GM23338 (cell line): ENCODE measurements around the gene GNG10.

Experiments
- CREB1 ChIP-seq: fragments of 250-450 bp; sonication (Bioruptor Pico); IDR thresholded peaks from 2 replicates; pipeline ENCODE4 v1.5.0; 2020; ENCODE audit warnings: low read depth, mild to moderate bottlenecking, moderate library complexity
- CTCF ChIP-seq, 2 experiments: fragments of 200-600 bp in 1 of 2; sonication (generic) in 1 of 2; conservative IDR thresholded peaks; 2 replicates each; pipeline versions ENCODE4 v1.5.1 to v1.6.1; 2016 to 2017; ENCODE audit warnings: antibody characterized with exemption in 2 of 2, low read depth in 2 of 2, mild to moderate bottlenecking in 2 of 2, moderate library complexity in 1 of 2
- EZH2 ChIP-seq: fragments of 200-600 bp; sonication (generic); IDR thresholded peaks from one replicate; pipeline ENCODE4 v1.8.0; 2017; ENCODE audit warnings: antibody characterized with exemption, mild to moderate bottlenecking, low read depth; ENCODE audit not compliant: unreplicated experiment
- EZH2phosphoT487 ChIP-seq: fragments of 200-600 bp; sonication (generic); IDR thresholded peaks from one replicate; pipeline ENCODE4 v1.8.1; 2018; ENCODE audit warnings: antibody characterized with exemption; ENCODE audit not compliant: unreplicated experiment
- JUNB ChIP-seq: IDR thresholded peaks from one replicate; pipeline ENCODE4 v1.6.1; 2016; ENCODE audit warnings: antibody characterized with exemption; ENCODE audit not compliant: unreplicated experiment
- POLR2AphosphoS5 ChIP-seq: IDR thresholded peaks from 2 replicates; pipeline ENCODE4 v1.6.1; 2016; ENCODE audit warnings: antibody characterized with exemption, low read depth
- STAT1 ChIP-seq: IDR thresholded peaks from one replicate; pipeline ENCODE4 v1.6.1; 2016; ENCODE audit warnings: antibody characterized with exemption; ENCODE audit not compliant: unreplicated experiment
- ZNF114 ChIP-seq: fragments of 250-450 bp; sonication (Bioruptor Pico); IDR thresholded peaks from 2 replicates; pipeline ENCODE4 v1.5.0; 2020; ENCODE audit warnings: mild to moderate bottlenecking, moderate library complexity
- TF ChIP-seq, protein P1 (sequence below): IDR thresholded peaks from 2 replicates; pipeline ENCODE4 v1.6.1; 2016; ENCODE audit warnings: antibody characterized with exemption
- TF ChIP-seq, protein P2 (sequence below): IDR thresholded peaks from one replicate; pipeline ENCODE4 v1.6.1; 2018; ENCODE audit warnings: antibody characterized with exemption; ENCODE audit not compliant: unreplicated experiment
- TF ChIP-seq, protein P3 (sequence below): fragments of 250-450 bp; sonication (Bioruptor Pico); IDR thresholded peaks from 2 replicates; pipeline ENCODE4 v1.5.0; 2020; ENCODE audit warnings: mild to moderate bottlenecking, moderate library complexity

- TF ChIP-seq POLR2AphosphoS5 (no peak), CTCF (conservative IDR thresholded peaks at IDR 0.05; ENCODE audit: low read depth in 2 of 2) (no peak), EZH2 (no peak), EZH2phosphoT487 (no peak), STAT1 (no peak), CREB1 (no peak), JUNB (no peak), ZNF114 (CRISPR knock-in tag) (no peak)
- TF ChIP-seq, protein P1, sequence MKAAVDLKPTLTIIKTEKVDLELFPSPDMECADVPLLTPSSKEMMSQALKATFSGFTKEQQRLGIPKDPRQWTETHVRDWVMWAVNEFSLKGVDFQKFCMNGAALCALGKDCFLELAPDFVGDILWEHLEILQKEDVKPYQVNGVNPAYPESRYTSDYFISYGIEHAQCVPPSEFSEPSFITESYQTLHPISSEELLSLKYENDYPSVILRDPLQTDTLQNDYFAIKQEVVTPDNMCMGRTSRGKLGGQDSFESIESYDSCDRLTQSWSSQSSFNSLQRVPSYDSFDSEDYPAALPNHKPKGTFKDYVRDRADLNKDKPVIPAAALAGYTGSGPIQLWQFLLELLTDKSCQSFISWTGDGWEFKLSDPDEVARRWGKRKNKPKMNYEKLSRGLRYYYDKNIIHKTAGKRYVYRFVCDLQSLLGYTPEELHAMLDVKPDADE = no peak
- TF ChIP-seq, protein P2, sequence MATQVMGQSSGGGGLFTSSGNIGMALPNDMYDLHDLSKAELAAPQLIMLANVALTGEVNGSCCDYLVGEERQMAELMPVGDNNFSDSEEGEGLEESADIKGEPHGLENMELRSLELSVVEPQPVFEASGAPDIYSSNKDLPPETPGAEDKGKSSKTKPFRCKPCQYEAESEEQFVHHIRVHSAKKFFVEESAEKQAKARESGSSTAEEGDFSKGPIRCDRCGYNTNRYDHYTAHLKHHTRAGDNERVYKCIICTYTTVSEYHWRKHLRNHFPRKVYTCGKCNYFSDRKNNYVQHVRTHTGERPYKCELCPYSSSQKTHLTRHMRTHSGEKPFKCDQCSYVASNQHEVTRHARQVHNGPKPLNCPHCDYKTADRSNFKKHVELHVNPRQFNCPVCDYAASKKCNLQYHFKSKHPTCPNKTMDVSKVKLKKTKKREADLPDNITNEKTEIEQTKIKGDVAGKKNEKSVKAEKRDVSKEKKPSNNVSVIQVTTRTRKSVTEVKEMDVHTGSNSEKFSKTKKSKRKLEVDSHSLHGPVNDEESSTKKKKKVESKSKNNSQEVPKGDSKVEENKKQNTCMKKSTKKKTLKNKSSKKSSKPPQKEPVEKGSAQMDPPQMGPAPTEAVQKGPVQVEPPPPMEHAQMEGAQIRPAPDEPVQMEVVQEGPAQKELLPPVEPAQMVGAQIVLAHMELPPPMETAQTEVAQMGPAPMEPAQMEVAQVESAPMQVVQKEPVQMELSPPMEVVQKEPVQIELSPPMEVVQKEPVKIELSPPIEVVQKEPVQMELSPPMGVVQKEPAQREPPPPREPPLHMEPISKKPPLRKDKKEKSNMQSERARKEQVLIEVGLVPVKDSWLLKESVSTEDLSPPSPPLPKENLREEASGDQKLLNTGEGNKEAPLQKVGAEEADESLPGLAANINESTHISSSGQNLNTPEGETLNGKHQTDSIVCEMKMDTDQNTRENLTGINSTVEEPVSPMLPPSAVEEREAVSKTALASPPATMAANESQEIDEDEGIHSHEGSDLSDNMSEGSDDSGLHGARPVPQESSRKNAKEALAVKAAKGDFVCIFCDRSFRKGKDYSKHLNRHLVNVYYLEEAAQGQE = no peak
- TF ChIP-seq, protein P3, sequence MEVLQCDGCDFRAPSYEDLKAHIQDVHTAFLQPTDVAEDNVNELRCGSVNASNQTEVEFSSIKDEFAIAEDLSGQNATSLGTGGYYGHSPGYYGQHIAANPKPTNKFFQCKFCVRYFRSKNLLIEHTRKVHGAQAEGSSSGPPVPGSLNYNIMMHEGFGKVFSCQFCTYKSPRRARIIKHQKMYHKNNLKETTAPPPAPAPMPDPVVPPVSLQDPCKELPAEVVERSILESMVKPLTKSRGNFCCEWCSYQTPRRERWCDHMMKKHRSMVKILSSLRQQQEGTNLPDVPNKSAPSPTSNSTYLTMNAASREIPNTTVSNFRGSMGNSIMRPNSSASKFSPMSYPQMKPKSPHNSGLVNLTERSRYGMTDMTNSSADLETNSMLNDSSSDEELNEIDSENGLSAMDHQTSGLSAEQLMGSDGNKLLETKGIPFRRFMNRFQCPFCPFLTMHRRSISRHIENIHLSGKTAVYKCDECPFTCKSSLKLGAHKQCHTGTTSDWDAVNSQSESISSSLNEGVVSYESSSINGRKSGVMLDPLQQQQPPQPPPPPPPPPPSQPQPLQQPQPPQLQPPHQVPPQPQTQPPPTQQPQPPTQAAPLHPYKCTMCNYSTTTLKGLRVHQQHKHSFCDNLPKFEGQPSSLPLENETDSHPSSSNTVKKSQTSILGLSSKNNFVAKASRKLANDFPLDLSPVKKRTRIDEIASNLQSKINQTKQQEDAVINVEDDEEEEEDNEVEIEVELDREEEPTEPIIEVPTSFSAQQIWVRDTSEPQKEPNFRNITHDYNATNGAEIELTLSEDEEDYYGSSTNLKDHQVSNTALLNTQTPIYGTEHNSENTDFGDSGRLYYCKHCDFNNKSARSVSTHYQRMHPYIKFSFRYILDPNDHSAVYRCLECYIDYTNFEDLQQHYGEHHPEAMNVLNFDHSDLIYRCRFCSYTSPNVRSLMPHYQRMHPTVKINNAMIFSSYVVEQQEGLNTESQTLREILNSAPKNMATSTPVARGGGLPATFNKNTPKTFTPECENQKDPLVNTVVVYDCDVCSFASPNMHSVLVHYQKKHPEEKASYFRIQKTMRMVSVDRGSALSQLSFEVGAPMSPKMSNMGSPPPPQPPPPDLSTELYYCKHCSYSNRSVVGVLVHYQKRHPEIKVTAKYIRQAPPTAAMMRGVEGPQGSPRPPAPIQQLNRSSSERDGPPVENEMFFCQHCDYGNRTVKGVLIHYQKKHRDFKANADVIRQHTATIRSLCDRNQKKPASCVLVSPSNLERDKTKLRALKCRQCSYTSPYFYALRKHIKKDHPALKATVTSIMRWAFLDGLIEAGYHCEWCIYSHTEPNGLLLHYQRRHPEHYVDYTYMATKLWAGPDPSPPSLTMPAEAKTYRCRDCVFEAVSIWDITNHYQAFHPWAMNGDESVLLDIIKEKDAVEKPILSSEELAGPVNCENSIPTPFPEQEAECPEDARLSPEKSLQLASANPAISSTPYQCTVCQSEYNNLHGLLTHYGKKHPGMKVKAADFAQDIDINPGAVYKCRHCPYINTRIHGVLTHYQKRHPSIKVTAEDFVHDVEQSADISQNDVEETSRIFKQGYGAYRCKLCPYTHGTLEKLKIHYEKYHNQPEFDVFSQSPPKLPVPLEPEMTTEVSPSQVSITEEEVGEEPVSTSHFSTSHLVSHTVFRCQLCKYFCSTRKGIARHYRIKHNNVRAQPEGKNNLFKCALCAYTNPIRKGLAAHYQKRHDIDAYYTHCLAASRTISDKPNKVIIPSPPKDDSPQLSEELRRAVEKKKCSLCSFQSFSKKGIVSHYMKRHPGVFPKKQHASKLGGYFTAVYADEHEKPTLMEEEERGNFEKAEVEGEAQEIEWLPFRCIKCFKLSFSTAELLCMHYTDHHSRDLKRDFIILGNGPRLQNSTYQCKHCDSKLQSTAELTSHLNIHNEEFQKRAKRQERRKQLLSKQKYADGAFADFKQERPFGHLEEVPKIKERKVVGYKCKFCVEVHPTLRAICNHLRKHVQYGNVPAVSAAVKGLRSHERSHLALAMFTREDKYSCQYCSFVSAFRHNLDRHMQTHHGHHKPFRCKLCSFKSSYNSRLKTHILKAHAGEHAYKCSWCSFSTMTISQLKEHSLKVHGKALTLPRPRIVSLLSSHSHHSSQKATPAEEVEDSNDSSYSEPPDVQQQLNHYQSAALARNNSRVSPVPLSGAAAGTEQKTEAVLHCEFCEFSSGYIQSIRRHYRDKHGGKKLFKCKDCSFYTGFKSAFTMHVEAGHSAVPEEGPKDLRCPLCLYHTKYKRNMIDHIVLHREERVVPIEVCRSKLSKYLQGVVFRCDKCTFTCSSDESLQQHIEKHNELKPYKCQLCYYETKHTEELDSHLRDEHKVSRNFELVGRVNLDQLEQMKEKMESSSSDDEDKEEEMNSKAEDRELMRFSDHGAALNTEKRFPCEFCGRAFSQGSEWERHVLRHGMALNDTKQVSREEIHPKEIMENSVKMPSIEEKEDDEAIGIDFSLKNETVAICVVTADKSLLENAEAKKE = no peak
Measured at GRCh38 chr9:111711548-111711947, 50.1 kb downstream of the GNG10 start.
